ENCODE data around the gene CBFA2T2.

The CBFA2T2 gene

GRCh38 chr20:33576432-33577125, 86.7 kb downstream of the CBFA2T2 start:
- H3K36me3 ChIP-seq (ENCODE audit: insufficient read depth, low read length) = no peaks in the 10 kb centered on the region
- no peaks in the 10 kb centered on the region for H3K4me1 ChIP-seq (ENCODE audit: insufficient read depth, low read length)
- no peak overlapping the region for H3K4me3 ChIP-seq (ENCODE audit: low read depth in 1 of 2, low read length in 2 of 2)
- no peak overlapping the region for H3K4me2 ChIP-seq (ENCODE audit: insufficient read depth, low read length)
- H3K27ac ChIP-seq (ENCODE audit: low read length) = no peak overlapping the region
- H3K9me3 ChIP-seq (ENCODE audit: insufficient read depth, low read length, severe bottlenecking) = no peaks in the 10 kb centered on the region
- no peak overlapping the region for H3K9ac ChIP-seq (ENCODE audit: low read depth, low read length)
- H4K20me1 ChIP-seq (ENCODE audit: insufficient read depth, low read length) = peaks cover 13% of the 10 kb centered on the region; the same call in 1 of the 2 replicates
- no peak overlapping the region for H2AFZ ChIP-seq (ENCODE audit: low read depth, low read length)
- peaks cover 16% of the 10 kb centered on the region for H3K79me2 ChIP-seq (ENCODE audit: insufficient read depth, low read length)
- ATAC-seq (ENCODE audit: insufficient read depth, low read depth) (peak; percentile 44; the same call in 1 of the 3 replicates), DNase-seq (no peak)
- H3K27me3 ChIP-seq (ENCODE audit: insufficient read depth, low read length, poor library complexity) = no peaks in the 10 kb centered on the region
- TF ChIP-seq EZH2 (IDR thresholded peaks at IDR 0.05; ENCODE audit: borderline replicate concordance, low read depth, low read length, severe bottlenecking) (no peak), CTCF (IDR thresholded peaks at IDR 0.05; ENCODE audit: borderline replicate concordance, extremely low read depth, low read length, poor library complexity, severe bottlenecking) (peak; percentile 16)

GRCh38 chr20:33578510-33578909, 88.6 kb downstream of the CBFA2T2 start:
- no peaks in the 10 kb centered on the region for H3K4me1 ChIP-seq (ENCODE audit: insufficient read depth, low read length)
- H3K9me3 ChIP-seq (ENCODE audit: insufficient read depth, low read length, severe bottlenecking) = no peaks in the 10 kb centered on the region
- H4K20me1 ChIP-seq (ENCODE audit: insufficient read depth, low read length) = peaks cover 17% of the 10 kb centered on the region; the same call in 1 of the 2 replicates
- no peak overlapping the region for H3K4me3 ChIP-seq (ENCODE audit: low read depth in 1 of 2, low read length in 2 of 2)
- no peak for TF ChIP-seq CTCF (IDR thresholded peaks at IDR 0.05; ENCODE audit: borderline replicate concordance, extremely low read depth, low read length, poor library complexity, severe bottlenecking)
- no peak for TF ChIP-seq EZH2 (IDR thresholded peaks at IDR 0.05; ENCODE audit: borderline replicate concordance, low read depth, low read length, severe bottlenecking)
- H3K9ac ChIP-seq (ENCODE audit: low read depth, low read length) = no peak overlapping the region
- ATAC-seq (ENCODE audit: insufficient read depth, low read depth) (no peak), DNase-seq (no peak)
- peaks cover 18% of the 10 kb centered on the region for H3K79me2 ChIP-seq (ENCODE audit: insufficient read depth, low read length)
- no peak overlapping the region for H3K27ac ChIP-seq (ENCODE audit: low read length)
- no peaks in the 10 kb centered on the region for H3K36me3 ChIP-seq (ENCODE audit: insufficient read depth, low read length)
- H3K4me2 ChIP-seq (ENCODE audit: insufficient read depth, low read length) = no peak overlapping the region
- no peak overlapping the region for H2AFZ ChIP-seq (ENCODE audit: low read depth, low read length)
- H3K27me3 ChIP-seq (ENCODE audit: insufficient read depth, low read length, poor library complexity) = no peaks in the 10 kb centered on the region

- TF ChIP-seq EZH2 (IDR thresholded peaks at IDR 0.05; ENCODE audit: borderline replicate concordance, low read depth, low read length, severe bottlenecking) = no peak
- TF ChIP-seq CTCF (IDR thresholded peaks at IDR 0.05; ENCODE audit: borderline replicate concordance, extremely low read depth, low read length, poor library complexity, severe bottlenecking) = no peak
Observed at GRCh38 chr20:33583143-33583542, 93.2 kb downstream of the CBFA2T2 start.

More at GRCh38 chr20:33583143-33583542, 93.2 kb downstream of the CBFA2T2 start:
- Histone ChIP-seq H2AFZ (ENCODE audit: low read depth, low read length) (no peak overlapping the region), H3K79me2 (ENCODE audit: insufficient read depth, low read length) (peaks cover 16% of the 10 kb centered on the region), H3K27me3 (ENCODE audit: insufficient read depth, low read length, poor library complexity) (no peaks in the 10 kb centered on the region), H3K4me1 (ENCODE audit: insufficient read depth, low read length) (no peaks in the 10 kb centered on the region), H3K9me3 (ENCODE audit: insufficient read depth, low read length, severe bottlenecking) (no peaks in the 10 kb centered on the region), H3K9ac (ENCODE audit: low read depth, low read length) (no peak overlapping the region), H3K36me3 (ENCODE audit: insufficient read depth, low read length) (no peaks in the 10 kb centered on the region), H3K4me2 (ENCODE audit: insufficient read depth, low read length) (no peak overlapping the region), H4K20me1 (ENCODE audit: insufficient read depth, low read length) (peaks cover 11% of the 10 kb centered on the region; the same call in 1 of the 2 replicates), H3K27ac (ENCODE audit: low read length) (no peak overlapping the region), H3K4me3 (ENCODE audit: low read depth in 1 of 2, low read length in 2 of 2) (no peak overlapping the region)
- ATAC-seq (ENCODE audit: insufficient read depth, low read depth) (no peak), DNase-seq (no peak)

Data from DND-41 (cell line).